ENCODE data around the gene ERN1.

ERN1 gene

DNA sequence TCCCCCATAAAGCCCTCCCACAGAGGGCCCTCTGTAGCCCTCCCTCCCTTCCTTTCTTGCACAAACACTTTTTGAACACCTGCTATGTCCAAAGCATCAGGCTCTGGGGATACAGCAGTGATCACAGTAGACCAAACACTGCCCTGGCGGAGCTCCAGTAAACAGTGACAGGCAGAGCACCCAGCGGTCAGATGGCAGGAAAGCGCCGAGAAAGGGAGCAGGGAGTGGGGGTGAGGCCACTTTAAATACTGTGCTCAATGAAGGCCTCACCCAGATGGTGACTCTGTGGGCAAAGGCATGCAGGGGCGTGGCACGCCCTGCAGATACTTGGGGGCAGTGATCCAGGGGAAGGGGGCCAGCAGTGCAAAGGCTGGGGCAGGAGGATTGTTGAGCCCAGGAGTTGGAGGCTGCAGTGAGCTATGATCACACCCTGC, 124.2 kb downstream of the ERN1 start:
- POLR2A ChIA-PET: no interaction called here
- Histone ChIP-seq H3K27ac (ENCODE audit: extremely low read depth, low read depth, low read length) (no peak overlapping the region), H3K36me3 (ENCODE audit: control insufficient read depth in 2 of 2, insufficient read depth in 1 of 2, low read length in 2 of 2) (no peaks in the 10 kb centered on the region), H3K4me1 (ENCODE audit: control insufficient read depth, insufficient read depth, low read length) (no peaks in the 10 kb centered on the region; the same call in 1 of the 2 replicates), H3K9me3 (ENCODE audit: control insufficient read depth, insufficient read depth, low read depth, low read length) (no peaks in the 10 kb centered on the region), H3K4me3 (ENCODE audit: low read depth, low read length) (no peak overlapping the region)
- CTCF ChIA-PET: interaction anchor here (0.6 to 2.3 kb wide), 6 partner anchors 11 to 579 kb away, joined by 3 to 10 read pairs (median 3); no protein-coding TSS in a partner anchor
- TF ChIP-seq ZNF398 (tag by site-specific recombination; IDR thresholded peaks at IDR 0.05) (no peak), KLF1 (tag by site-specific recombination; IDR thresholded peaks at IDR 0.05) (peak; percentile 45; the same call in 1 of the 2 replicates), ZNF426 (tag by site-specific recombination; IDR thresholded peaks at IDR 0.05) (no peak), ZFHX2 (tag by site-specific recombination; conservative IDR thresholded peaks at IDR 0.05) (0 out of 2 replicates have a peak, but pooled peaks have one; percentile 5), ZIC2 (tag by site-specific recombination; IDR thresholded peaks at IDR 0.05) (peak; percentile 69), ZNF624 (tag by site-specific recombination; IDR thresholded peaks at IDR 0.05) (no peak)
- TF ChIP-seq, protein P1, sequence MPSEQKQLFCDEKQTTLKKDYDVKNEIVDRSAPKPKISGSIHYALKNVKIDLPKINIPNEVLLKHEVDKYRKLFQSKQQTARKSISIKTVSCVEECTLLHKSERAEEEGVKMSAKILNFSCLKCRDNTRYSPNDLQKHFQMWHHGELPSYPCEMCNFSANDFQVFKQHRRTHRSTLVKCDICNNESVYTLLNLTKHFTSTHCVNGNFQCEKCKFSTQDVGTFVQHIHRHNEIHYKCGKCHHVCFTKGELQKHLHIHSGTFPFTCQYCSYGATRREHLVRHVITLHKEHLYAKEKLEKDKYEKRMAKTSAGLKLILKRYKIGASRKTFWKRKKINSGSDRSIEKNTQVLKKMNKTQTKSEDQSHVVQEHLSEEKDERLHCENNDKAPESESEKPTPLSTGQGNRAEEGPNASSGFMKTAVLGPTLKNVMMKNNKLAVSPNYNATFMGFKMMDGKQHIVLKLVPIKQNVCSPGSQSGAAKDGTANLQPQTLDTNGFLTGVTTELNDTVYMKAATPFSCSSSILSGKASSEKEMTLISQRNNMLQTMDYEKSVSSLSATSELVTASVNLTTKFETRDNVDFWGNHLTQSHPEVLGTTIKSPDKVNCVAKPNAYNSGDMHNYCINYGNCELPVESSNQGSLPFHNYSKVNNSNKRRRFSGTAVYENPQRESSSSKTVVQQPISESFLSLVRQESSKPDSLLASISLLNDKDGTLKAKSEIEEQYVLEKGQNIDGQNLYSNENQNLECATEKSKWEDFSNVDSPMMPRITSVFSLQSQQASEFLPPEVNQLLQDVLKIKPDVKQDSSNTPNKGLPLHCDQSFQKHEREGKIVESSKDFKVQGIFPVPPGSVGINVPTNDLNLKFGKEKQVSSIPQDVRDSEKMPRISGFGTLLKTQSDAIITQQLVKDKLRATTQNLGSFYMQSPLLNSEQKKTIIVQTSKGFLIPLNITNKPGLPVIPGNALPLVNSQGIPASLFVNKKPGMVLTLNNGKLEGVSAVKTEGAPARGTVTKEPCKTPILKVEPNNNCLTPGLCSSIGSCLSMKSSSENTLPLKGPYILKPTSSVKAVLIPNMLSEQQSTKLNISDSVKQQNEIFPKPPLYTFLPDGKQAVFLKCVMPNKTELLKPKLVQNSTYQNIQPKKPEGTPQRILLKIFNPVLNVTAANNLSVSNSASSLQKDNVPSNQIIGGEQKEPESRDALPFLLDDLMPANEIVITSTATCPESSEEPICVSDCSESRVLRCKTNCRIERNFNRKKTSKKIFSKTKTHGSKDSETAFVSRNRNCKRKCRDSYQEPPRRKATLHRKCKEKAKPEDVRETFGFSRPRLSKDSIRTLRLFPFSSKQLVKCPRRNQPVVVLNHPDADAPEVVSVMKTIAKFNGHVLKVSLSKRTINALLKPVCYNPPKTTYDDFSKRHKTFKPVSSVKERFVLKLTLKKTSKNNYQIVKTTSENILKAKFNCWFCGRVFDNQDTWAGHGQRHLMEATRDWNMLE (tag by site-specific recombination; conservative IDR thresholded peaks at IDR 0.05; ENCODE audit: low read depth): no peak

DNA sequence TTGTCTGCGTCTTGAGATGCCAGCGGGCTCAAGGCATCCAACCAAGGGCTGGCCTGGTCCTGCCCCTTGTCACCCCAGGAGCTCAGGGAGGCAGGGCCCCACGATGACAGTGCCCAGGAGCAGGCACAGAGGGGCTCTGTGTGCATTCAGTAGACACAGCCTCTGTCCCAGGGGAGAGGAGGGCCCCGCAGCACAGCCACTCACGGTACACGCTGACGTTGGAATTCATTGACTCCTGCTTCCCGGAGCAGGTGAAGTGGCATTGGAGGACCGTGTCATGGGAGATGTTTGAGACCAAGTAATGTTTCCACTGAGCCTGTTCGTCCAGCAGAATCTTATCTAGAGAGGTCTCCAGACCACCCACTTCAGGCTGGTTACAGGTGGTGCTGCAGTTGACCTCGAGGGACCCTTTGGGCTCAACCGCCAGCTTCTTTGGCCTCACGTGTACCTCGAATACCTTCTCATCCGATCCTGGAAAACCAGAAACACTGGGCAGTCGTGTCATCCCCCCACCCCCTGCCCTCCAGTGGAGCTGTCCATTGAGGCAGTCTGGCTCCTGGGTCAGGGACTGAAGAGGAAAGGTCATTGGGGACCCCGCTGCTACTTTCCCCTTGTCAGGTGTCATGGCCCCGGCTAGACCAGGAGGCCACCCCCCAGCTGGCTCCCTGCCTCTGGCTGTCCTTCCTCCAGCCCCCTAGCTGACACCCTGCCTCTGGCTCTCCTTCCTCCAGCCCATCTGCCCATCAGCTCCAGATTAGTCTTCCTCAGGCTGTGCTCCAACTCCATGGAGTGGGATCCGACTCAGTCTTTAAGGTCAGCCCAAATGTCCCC, 124.8 kb downstream of the ERN1 start:
- ChIA-PET POLR2A (no interaction called here), CTCF (interaction anchor here (0.6 to 1.2 kb wide), 4 partner anchors 12 to 579 kb away, joined by 3 to 6 read pairs (median 3); no protein-coding TSS in a partner anchor)
- Histone ChIP-seq H3K4me1 (ENCODE audit: control insufficient read depth, insufficient read depth, low read length) (no peaks in the 10 kb centered on the region; the same call in 1 of the 2 replicates), H3K9me3 (ENCODE audit: control insufficient read depth, insufficient read depth, low read depth, low read length) (no peaks in the 10 kb centered on the region), H3K4me3 (ENCODE audit: low read depth, low read length) (no peak overlapping the region), H3K36me3 (ENCODE audit: control insufficient read depth in 2 of 2, insufficient read depth in 1 of 2, low read length in 2 of 2) (no peaks in the 10 kb centered on the region), H3K27ac (ENCODE audit: extremely low read depth, low read depth, low read length) (no peak overlapping the region)
- TF ChIP-seq, protein P2, sequence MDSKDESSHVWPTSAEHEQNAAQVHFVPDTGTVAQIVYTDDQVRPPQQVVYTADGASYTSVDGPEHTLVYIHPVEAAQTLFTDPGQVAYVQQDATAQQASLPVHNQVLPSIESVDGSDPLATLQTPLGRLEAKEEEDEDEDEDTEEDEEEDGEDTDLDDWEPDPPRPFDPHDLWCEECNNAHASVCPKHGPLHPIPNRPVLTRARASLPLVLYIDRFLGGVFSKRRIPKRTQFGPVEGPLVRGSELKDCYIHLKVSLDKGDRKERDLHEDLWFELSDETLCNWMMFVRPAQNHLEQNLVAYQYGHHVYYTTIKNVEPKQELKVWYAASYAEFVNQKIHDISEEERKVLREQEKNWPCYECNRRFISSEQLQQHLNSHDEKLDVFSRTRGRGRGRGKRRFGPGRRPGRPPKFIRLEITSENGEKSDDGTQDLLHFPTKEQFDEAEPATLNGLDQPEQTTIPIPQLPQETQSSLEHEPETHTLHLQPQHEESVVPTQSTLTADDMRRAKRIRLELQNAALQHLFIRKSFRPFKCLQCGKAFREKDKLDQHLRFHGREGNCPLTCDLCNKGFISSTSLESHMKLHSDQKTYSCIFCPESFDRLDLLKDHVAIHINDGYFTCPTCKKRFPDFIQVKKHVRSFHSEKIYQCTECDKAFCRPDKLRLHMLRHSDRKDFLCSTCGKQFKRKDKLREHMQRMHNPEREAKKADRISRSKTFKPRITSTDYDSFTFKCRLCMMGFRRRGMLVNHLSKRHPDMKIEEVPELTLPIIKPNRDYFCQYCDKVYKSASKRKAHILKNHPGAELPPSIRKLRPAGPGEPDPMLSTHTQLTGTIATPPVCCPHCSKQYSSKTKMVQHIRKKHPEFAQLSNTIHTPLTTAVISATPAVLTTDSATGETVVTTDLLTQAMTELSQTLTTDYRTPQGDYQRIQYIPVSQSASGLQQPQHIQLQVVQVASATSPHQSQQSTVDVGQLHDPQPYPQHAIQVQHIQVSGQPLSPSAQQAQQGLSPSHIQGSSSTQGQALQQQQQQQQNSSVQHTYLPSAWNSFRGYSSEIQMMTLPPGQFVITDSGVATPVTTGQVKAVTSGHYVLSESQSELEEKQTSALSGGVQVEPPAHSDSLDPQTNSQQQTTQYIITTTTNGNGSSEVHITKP (tag by site-specific recombination; IDR thresholded peaks at IDR 0.05): no peak
- no peak for TF ChIP-seq ZNF146 (tag by site-specific recombination; IDR thresholded peaks at IDR 0.05)
- TF ChIP-seq ZSCAN16 (tag by site-specific recombination; IDR thresholded peaks at IDR 0.05): no peak
- no peak for TF ChIP-seq SP7 (tag by site-specific recombination; IDR thresholded peaks at IDR 0.05)
- TF ChIP-seq KLF10 (tag by site-specific recombination; IDR thresholded peaks at IDR 0.05): no peak
- TF ChIP-seq ZNF777 (tag by site-specific recombination; IDR thresholded peaks at IDR 0.05; ENCODE audit: borderline replicate concordance): no peak

Measured in HEK293 (cell line).